ENCODE results near the gene PCDHA9. TPM values are rescaled to one million over a fixed set of nuclear protein-coding genes. Genes with fewer than 3 reads are reported as not detected.

The PCDHA9 gene
- total and polyA plus RNA-seq, 2 of the 4 experiments (the other 2 are of a cell fraction) = under 0.01 TPM; not detected in 1

DNA sequence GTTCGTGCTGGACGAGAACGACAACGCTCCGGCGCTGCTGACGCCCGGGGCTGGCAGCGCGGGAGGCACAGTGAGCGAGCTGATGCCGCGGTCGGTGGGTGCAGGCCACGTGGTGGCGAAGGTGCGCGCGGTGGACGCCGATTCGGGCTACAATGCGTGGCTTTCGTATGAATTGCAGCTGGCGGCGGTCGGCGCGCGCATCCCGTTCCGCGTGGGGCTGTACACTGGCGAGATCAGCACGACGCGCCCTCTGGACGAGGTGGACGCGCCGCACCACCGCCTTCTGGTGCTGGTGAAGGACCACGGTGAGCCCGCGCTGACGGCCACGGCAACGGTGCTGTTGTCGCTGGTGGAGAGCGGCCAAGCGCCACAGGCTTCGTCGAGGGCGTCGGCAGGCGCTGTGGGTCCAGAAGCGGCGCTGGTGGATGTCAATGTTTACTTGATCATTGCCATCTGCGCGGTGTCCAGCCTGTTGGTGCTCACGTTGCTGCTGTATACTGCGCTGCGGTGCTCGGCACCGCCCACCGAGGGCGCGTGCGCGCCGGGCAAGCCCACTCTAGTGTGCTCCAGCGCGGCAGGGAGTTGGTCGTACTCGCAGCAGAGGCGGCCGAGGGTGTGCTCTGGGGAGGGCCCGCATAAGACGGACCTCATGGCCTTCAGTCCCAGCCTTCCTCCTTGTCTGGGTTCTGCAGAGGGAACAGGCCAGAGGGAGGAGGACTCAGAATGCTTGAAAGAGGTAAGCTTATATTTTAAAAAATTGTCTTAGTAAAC, 35.9 kb downstream of the PCDHA9 start:
- Histone ChIP-seq H3K27ac (ENCODE audit: insufficient read depth, low read length) (no peak overlapping the region), H3K4me2 (ENCODE audit: low read depth, low read length) (no peak overlapping the region), H3K27me3 (ENCODE audit: control insufficient read depth, insufficient read depth, low read length) (no peaks in the 10 kb centered on the region), H2BK120ac (ENCODE audit: low read depth, low read length) (no peak overlapping the region), H3K4me3 (ENCODE audit: insufficient read depth, low read depth, low read length) (no peak overlapping the region), H3K4me1 (ENCODE audit: control insufficient read depth, insufficient read depth, low read length) (no peaks in the 10 kb centered on the region), H3K9me1 (ENCODE audit: insufficient read depth, low read length) (no peaks in the 10 kb centered on the region), H2BK5ac (ENCODE audit: low read depth, low read length, poor library complexity, severe bottlenecking) (no peak overlapping the region), H3K36me3 (ENCODE audit: control insufficient read depth, insufficient read depth, low read length) (no peaks in the 10 kb centered on the region), H3K18ac (ENCODE audit: low read depth, low read length) (no peak overlapping the region), H3K23ac (ENCODE audit: low read depth, low read length) (no peak overlapping the region), H2AFZ (replicated peaks; ENCODE audit: low read length, poor library complexity) (no peak overlapping the region), H2AK9ac (replicated peaks; ENCODE audit: low read depth, low read length, poor library complexity) (no peak overlapping the region), H2BK15ac (ENCODE audit: low read depth, low read length) (no peak overlapping the region), H4K5ac (ENCODE audit: low read depth, low read length) (no peak overlapping the region), H2BK20ac (ENCODE audit: low read depth, low read length) (no peak overlapping the region), H3K9me3 (ENCODE audit: control insufficient read depth, insufficient read depth, low read length) (peaks cover 23% of the 10 kb centered on the region), H3K4ac (ENCODE audit: low read depth, low read length) (no peak overlapping the region), H2AK5ac (ENCODE audit: low read depth, low read length) (no peak overlapping the region), H4K91ac (ENCODE audit: insufficient read depth, low read depth, low read length) (no peak overlapping the region), H4K20me1 (ENCODE audit: insufficient read depth, low read length) (no peaks in the 10 kb centered on the region), H3K9ac (ENCODE audit: low read depth, low read length) (no peak overlapping the region), H3K14ac (replicated peaks; ENCODE audit: low read depth, low read length) (no peak overlapping the region), H4K8ac (ENCODE audit: low read depth in 2 of 2, low read length in 2 of 2) (no peak overlapping the region), H3K79me1 (ENCODE audit: low read depth in 1 of 2, low read length in 2 of 2) (no peaks in the 10 kb centered on the region), H3K56ac (ENCODE audit: extremely low read depth, insufficient read depth, low read length) (no peak overlapping the region)
- in situ Hi-C loops (cut with MboI; ENCODE audit: low sequenced_read_pairs) (no loop called here), intact Hi-C loops (cut with micrococcal nuclease) (no loop called here), dilution Hi-C loops (cut with HindIII; ENCODE audit: low sequenced_read_pairs, unreplicated experiment) (no loop called here)
- ChIA-PET CTCF (no interaction called here), POLR2A (ENCODE audit: unreplicated experiment) (no interaction called here)
- no peak for ATAC-seq (ENCODE audit: low read depth)
- BruUV-seq (replicated peaks) = no TSS peak
- DNase-seq = no peak
- WGBS, 2 experiments (ENCODE audit: extremely low coverage in 2 of 2, insufficient read length in 1 of 2) = 45% methylated on average over 71 of the region's 79 CpGs; no CpG with 5 or more reads in 1 of the 2 experiments
- TF ChIP-seq MXI1 (IDR thresholded peaks at IDR 0.05; ENCODE audit: borderline replicate concordance, low read depth, low read length) = no peak
- TF ChIP-seq RAD21 (IDR thresholded peaks at IDR 0.05; ENCODE audit: low read length) = no peak
- no peak for TF ChIP-seq SMC3 (IDR thresholded peaks at IDR 0.05; ENCODE audit: low read depth, low read length)
- no peak for TF ChIP-seq MAZ (IDR thresholded peaks at IDR 0.05; ENCODE audit: borderline replicate concordance, low read depth, low read length)
- TF ChIP-seq CHD1 (IDR thresholded peaks at IDR 0.05; ENCODE audit: low read depth, low read length) = no peak
- no peak for TF ChIP-seq NFE2L2 (IDR thresholded peaks at IDR 0.05; ENCODE audit: low read depth, low read length)

Other genes starting within 250 kb of the PCDHA9 start
- 0.18 TPM in 1 of 2 replicates, not detected in the other for gene CD14, start 215.2 kb upstream of the PCDHA9 start, total RNA-seq (2012; rRNA removed)
- gene CD14, start 215.2 kb upstream of the PCDHA9 start, polyA plus RNA-seq (2012; rRNA removed) = 0.17 and 0.19 TPM in 2 replicates
- gene TMCO6, start 208.9 kb upstream of the PCDHA9 start, total RNA-seq (2012; rRNA removed) = 4.2 and 6.6 TPM in 2 replicates
- 7.2 and 10.6 TPM in 2 replicates for gene TMCO6, start 208.9 kb upstream of the PCDHA9 start, polyA plus RNA-seq (2012; rRNA removed)
- 20.4 and 30.0 TPM in 2 replicates for gene NDUFA2, start 200.8 kb upstream of the PCDHA9 start, total RNA-seq (2012; rRNA removed)
- gene NDUFA2, start 200.8 kb upstream of the PCDHA9 start, polyA plus RNA-seq (2012; rRNA removed) = 104 and 131 TPM in 2 replicates
- 137 and 143 TPM in 2 replicates for gene IK, start 200.6 kb upstream of the PCDHA9 start, total RNA-seq (2012; rRNA removed)
- 99.8 and 105 TPM in 2 replicates for gene IK, start 200.6 kb upstream of the PCDHA9 start, polyA plus RNA-seq (2012; rRNA removed)
- 19.2 and 20.4 TPM in 2 replicates for gene WDR55, start 183.5 kb upstream of the PCDHA9 start, total RNA-seq (2012; rRNA removed)
- 18.0 and 19.0 TPM in 2 replicates for gene WDR55, start 183.5 kb upstream of the PCDHA9 start, polyA plus RNA-seq (2012; rRNA removed)
- under 0.01 TPM in 2 replicates for gene DND1, start 174.8 kb upstream of the PCDHA9 start, total RNA-seq (2012; rRNA removed)
- 0.63 and 0.67 TPM in 2 replicates for gene DND1, start 174.8 kb upstream of the PCDHA9 start, polyA plus RNA-seq (2012; rRNA removed)
- 134 and 141 TPM in 2 replicates for gene HARS1, start 157.0 kb upstream of the PCDHA9 start, total RNA-seq (2012; rRNA removed)
- gene HARS1, start 157.0 kb upstream of the PCDHA9 start, polyA plus RNA-seq (2012; rRNA removed) = 89.3 and 97.6 TPM in 2 replicates
- gene HARS2, start 156.9 kb upstream of the PCDHA9 start, total RNA-seq (2012; rRNA removed) = 30.1 and 36.9 TPM in 2 replicates
- 26.5 and 33.0 TPM in 2 replicates for gene HARS2, start 156.9 kb upstream of the PCDHA9 start, polyA plus RNA-seq (2012; rRNA removed)
- 16.3 and 44.7 TPM in 2 replicates for gene ZMAT2, start 147.9 kb upstream of the PCDHA9 start, total RNA-seq (2012; rRNA removed)
- 32.2 and 41.2 TPM in 2 replicates for gene ZMAT2, start 147.9 kb upstream of the PCDHA9 start, polyA plus RNA-seq (2012; rRNA removed)
- gene PCDHA1, start 62.2 kb upstream of the PCDHA9 start, total RNA-seq (2012; rRNA removed) = under 0.01 TPM in 1 of 2 replicates, not detected in the other
- 0.05 and 0.07 TPM in 2 replicates for gene PCDHA1, start 62.2 kb upstream of the PCDHA9 start, polyA plus RNA-seq (2012; rRNA removed)
- not detected in 2 replicates for gene PCDHA2, start 53.5 kb upstream of the PCDHA9 start, total RNA-seq (2012; rRNA removed)
- gene PCDHA2, start 53.5 kb upstream of the PCDHA9 start, polyA plus RNA-seq (2012; rRNA removed) = not detected in 2 replicates
- under 0.01 TPM in 2 replicates for gene PCDHA3, start 47.3 kb upstream of the PCDHA9 start, total RNA-seq (2012; rRNA removed)
- gene PCDHA3, start 47.3 kb upstream of the PCDHA9 start, polyA plus RNA-seq (2012; rRNA removed) = 0.03 and 0.06 TPM in 2 replicates
- under 0.01 and 0.28 TPM in 2 replicates for gene PCDHA4, start 41.3 kb upstream of the PCDHA9 start, total RNA-seq (2012; rRNA removed)
- gene PCDHA4, start 41.3 kb upstream of the PCDHA9 start, polyA plus RNA-seq (2012; rRNA removed) = 0.02 TPM in 1 of 2 replicates, not detected in the other
- not detected in 2 replicates for gene PCDHA5, start 26.8 kb upstream of the PCDHA9 start, total RNA-seq (2012; rRNA removed)
- not detected in 2 replicates for gene PCDHA5, start 26.8 kb upstream of the PCDHA9 start, polyA plus RNA-seq (2012; rRNA removed)
- under 0.01 TPM in 1 of 2 replicates, not detected in the other for gene PCDHA6, start 20.4 kb upstream of the PCDHA9 start, total RNA-seq (2012; rRNA removed)
- gene PCDHA6, start 20.4 kb upstream of the PCDHA9 start, polyA plus RNA-seq (2012; rRNA removed) = 0.03 TPM in 1 of 2 replicates, not detected in the other
- under 0.01 and 0.18 TPM in 2 replicates for gene PCDHA7, start 14.1 kb upstream of the PCDHA9 start, total RNA-seq (2012; rRNA removed)
- gene PCDHA7, start 14.1 kb upstream of the PCDHA9 start, polyA plus RNA-seq (2012; rRNA removed) = 0.10 and 0.16 TPM in 2 replicates
- under 0.01 TPM in 1 of 2 replicates, not detected in the other for gene PCDHA8, start 7.2 kb upstream of the PCDHA9 start, total RNA-seq (2012; rRNA removed)
- gene PCDHA8, start 7.2 kb upstream of the PCDHA9 start, polyA plus RNA-seq (2012; rRNA removed) = 0.02 TPM in 1 of 2 replicates, not detected in the other
- under 0.01 TPM in 2 replicates for gene PCDHA10, start 7.5 kb downstream of the PCDHA9 start, total RNA-seq (2012; rRNA removed)
- gene PCDHA10, start 7.5 kb downstream of the PCDHA9 start, polyA plus RNA-seq (2012; rRNA removed) = 0.02 TPM in 1 of 2 replicates, not detected in the other
- under 0.01 TPM in 1 of 2 replicates, not detected in the other for gene PCDHA11, start 20.6 kb downstream of the PCDHA9 start, total RNA-seq (2012; rRNA removed)
- gene PCDHA11, start 20.6 kb downstream of the PCDHA9 start, polyA plus RNA-seq (2012; rRNA removed) = not detected in 2 replicates
- not detected in 2 replicates for gene PCDHA12, start 26.9 kb downstream of the PCDHA9 start, total RNA-seq (2012; rRNA removed)
- gene PCDHA12, start 26.9 kb downstream of the PCDHA9 start, polyA plus RNA-seq (2012; rRNA removed) = 0.03 TPM in 1 of 2 replicates, not detected in the other
- gene PCDHA13, start 33.7 kb downstream of the PCDHA9 start, total RNA-seq (2012; rRNA removed) = not detected in 2 replicates
- not detected in 2 replicates for gene PCDHA13, start 33.7 kb downstream of the PCDHA9 start, polyA plus RNA-seq (2012; rRNA removed)
- gene PCDHAC1, start 77.9 kb downstream of the PCDHA9 start, total RNA-seq (2012; rRNA removed) = under 0.01 TPM in 1 of 2 replicates, not detected in the other
- gene PCDHAC1, start 77.9 kb downstream of the PCDHA9 start, polyA plus RNA-seq (2012; rRNA removed) = not detected in 2 replicates
- not detected in 2 replicates for gene PCDHAC2, start 118.1 kb downstream of the PCDHA9 start, total RNA-seq (2012; rRNA removed)
- gene PCDHAC2, start 118.1 kb downstream of the PCDHA9 start, polyA plus RNA-seq (2012; rRNA removed) = not detected in 2 replicates
- gene PCDHB1, start 203.0 kb downstream of the PCDHA9 start, total RNA-seq (2012; rRNA removed) = not detected in 2 replicates
- gene PCDHB1, start 203.0 kb downstream of the PCDHA9 start, polyA plus RNA-seq (2012; rRNA removed) = not detected in 2 replicates
- 0.36 and 0.56 TPM in 2 replicates for gene PCDHB2, start 246.2 kb downstream of the PCDHA9 start, total RNA-seq (2012; rRNA removed)
- gene PCDHB2, start 246.2 kb downstream of the PCDHA9 start, polyA plus RNA-seq (2012; rRNA removed) = 0.46 and 0.65 TPM in 2 replicates